Body of pancreas (tissue), 4 donors: ENCODE measurements around the gene CWF19L2. TPM values are rescaled to one million over a fixed set of nuclear protein-coding genes. Genes with fewer than 3 reads are reported as not detected.

Experiments used
- ATAC-seq: fragments of 150-250 bp; one replicate; pipeline ENCODE4 v1.9.1; 2016
- DNase-seq, 4 donors: peaks; one replicate each; pipeline ENCODE4 v3.0.0-alpha.2; 2019
- H3K27ac ChIP-seq, 4 donors: fragments of 200-600 bp; sonication (generic); 1 replicate in 3 of 4; 2 replicates in 1 of 4; pipeline versions ENCODE4 v1.5.1 to v1.6.1; 2016 to 2019; ENCODE audit warnings: mild to moderate bottlenecking in 1 of 4, mixed read lengths in 1 of 4, moderate library complexity in 1 of 4
- H3K27me3 ChIP-seq, 2 donors: fragments of 200-600 bp; sonication (generic); one replicate each; pipeline ENCODE4 v1.6.0; 2016; ENCODE audit warnings: mild to moderate bottlenecking in 1 of 2
- H3K36me3 ChIP-seq, 2 donors: fragments of 200-600 bp; sonication (generic); replicated peaks in 1 of 2; 2 replicates each; pipeline ENCODE4 v1.5.1; 2016; ENCODE audit warnings: low read depth in 2 of 2; ENCODE audit not compliant: insufficient read depth in 1 of 2
- H3K4me1 ChIP-seq: fragments of 200-600 bp; sonication (generic); one replicate; pipeline ENCODE4 v1.6.0; 2016
- H3K4me3 ChIP-seq, 2 donors: fragments of 200-600 bp; sonication (generic); 1 replicate in 1 of 2; 2 replicates in 1 of 2; pipeline ENCODE4 v1.5.1; 2016 to 2019
- H3K9me3 ChIP-seq, 3 donors: fragments of 200-600 bp; sonication (generic); 1 replicate in 2 of 3; 2 replicates in 1 of 3; pipeline ENCODE4 v1.5.1; 2016
- POLR2A ChIP-seq, 3 donors: fragments of 450-650 bp; IDR thresholded peaks; one replicate each; pipeline ENCODE4 v1.6.1; 2016; ENCODE audit warnings: antibody characterized with exemption in 3 of 3, mild to moderate bottlenecking in 2 of 3
- WGBS, 2 donors: methylation state at CpG; one replicate each; pipeline ENCODE4 v1.1.5; 2017; 5-methylcytosine and 5-hydroxymethylcytosine counted together
- intact Hi-C: fragments of 100-400 bp; cut with DNase I; formaldehyde crosslinking; loops from one replicate; pipeline ENCODE4 v1.15.1; 2023
- total RNA-seq, 2 donors: library from RNA; depleted of rRNA; stranded (reverse); fragments of >200 nt; gene quantifications; one replicate each; pipeline ENCODE4 v1.1.0, GENCODE V29; 2016
- TF ChIP-seq, protein P1 (sequence below), 7 experiments: fragments of 450-650 bp in 4 of 7; fragments of 200-600 bp in 3 of 7; sonication (generic) in 3 of 7; IDR thresholded peaks; one replicate each; pipeline ENCODE4 v1.5.1; 2016 to 2019; ENCODE audit warnings: antibody characterized with exemption in 7 of 7

The CWF19L2 gene
- total RNA-seq, 2 donors from 2014 or later = 17.8 to 20.0 TPM

DNA sequence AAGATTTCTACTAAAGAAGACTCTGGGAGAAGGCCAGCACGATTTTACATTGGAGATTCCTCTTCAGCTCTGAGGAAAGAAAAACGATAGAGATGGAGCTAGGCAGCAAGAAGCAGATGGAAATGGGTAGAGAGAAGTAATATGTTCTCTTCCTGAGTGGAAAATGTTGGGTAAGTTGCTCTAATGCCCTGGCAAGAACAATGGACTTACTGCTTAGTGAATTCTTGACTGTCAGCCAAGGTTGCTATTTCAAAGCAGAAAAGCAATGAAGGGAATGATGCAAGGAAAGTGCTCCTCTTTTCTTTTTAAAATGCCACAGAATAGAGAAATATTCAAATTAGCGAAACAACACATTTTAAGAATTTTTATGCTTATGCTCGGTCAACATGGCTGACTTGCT lies 38.4 kb upstream of the CWF19L2 start:
- H3K4me3 ChIP-seq = no peak overlapping the region
- H3K27ac ChIP-seq = no peak overlapping the region
- H3K9me3 ChIP-seq = no peaks in the 10 kb centered on the region
- intact Hi-C loops = no loop called here
- WGBS, 2 donors = 60 to 64% methylated on average over 4 of the region's 4 CpGs
- no peaks in the 10 kb centered on the region for H3K27me3 ChIP-seq
- no peak for DNase-seq
- no peak for TF ChIP-seq POLR2A (IDR thresholded peaks at IDR 0.05)
- TF ChIP-seq, protein P1, sequence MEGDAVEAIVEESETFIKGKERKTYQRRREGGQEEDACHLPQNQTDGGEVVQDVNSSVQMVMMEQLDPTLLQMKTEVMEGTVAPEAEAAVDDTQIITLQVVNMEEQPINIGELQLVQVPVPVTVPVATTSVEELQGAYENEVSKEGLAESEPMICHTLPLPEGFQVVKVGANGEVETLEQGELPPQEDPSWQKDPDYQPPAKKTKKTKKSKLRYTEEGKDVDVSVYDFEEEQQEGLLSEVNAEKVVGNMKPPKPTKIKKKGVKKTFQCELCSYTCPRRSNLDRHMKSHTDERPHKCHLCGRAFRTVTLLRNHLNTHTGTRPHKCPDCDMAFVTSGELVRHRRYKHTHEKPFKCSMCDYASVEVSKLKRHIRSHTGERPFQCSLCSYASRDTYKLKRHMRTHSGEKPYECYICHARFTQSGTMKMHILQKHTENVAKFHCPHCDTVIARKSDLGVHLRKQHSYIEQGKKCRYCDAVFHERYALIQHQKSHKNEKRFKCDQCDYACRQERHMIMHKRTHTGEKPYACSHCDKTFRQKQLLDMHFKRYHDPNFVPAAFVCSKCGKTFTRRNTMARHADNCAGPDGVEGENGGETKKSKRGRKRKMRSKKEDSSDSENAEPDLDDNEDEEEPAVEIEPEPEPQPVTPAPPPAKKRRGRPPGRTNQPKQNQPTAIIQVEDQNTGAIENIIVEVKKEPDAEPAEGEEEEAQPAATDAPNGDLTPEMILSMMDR (IDR thresholded peaks at IDR 0.05) = no peak
- no peaks in the 10 kb centered on the region for H3K36me3 ChIP-seq
- H3K4me1 ChIP-seq = no peaks in the 10 kb centered on the region
- ATAC-seq = no peak

DNA sequence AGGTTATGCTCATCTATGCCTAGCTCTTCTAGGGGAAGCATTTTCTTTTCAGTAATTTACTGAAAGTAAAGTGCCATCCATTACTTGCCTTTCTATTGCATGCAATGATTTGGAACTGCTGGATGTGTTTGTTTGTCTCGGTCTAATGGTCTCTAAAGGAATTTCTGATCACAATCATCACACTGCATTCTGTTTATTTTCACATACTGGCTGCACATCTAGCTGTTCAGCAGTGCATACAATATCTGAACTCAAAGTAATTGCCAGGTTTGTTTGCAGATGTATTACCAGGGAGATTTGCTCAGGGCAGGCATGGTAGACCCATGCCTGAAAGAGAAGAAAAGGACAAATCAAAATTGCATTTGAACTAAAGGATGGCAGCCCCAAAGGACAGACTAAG lies 36.4 kb upstream of the CWF19L2 start:
- DNase-seq (no peak), ATAC-seq (no peak)
- H3K9me3 ChIP-seq = no peaks in the 10 kb centered on the region
- H3K27ac ChIP-seq = no peak overlapping the region
- no peaks in the 10 kb centered on the region for H3K36me3 ChIP-seq
- H3K4me1 ChIP-seq = no peaks in the 10 kb centered on the region
- no peaks in the 10 kb centered on the region for H3K27me3 ChIP-seq
- no peak overlapping the region for H3K4me3 ChIP-seq
- WGBS, 2 donors = 35 to 36% methylated on average over 1 of the region's 1 CpG
- intact Hi-C loops = no loop called here
- TF ChIP-seq, protein P1 (IDR thresholded peaks at IDR 0.05) = no peak
- no peak for TF ChIP-seq POLR2A (IDR thresholded peaks at IDR 0.05)

DNA sequence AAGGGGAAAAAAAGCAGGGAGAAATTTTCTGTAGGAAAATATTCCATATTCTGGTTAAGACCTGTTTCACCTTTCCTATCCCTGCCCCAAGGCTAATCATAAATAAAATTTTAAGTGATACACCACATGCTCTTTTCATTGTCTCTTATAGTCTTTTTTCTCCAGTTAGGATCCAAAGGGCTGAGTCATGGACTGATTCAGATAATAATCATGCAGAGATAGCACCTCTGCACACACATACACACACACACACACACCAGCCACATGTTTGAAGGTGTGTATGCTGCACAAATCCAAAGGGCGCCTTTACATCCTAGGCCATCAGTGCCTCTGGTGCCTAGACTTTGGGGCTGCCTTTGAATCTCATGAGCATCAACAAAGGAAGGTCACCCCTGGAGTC lies 35.5 kb upstream of the CWF19L2 start:
- no peaks in the 10 kb centered on the region for H3K36me3 ChIP-seq
- H3K27me3 ChIP-seq = no peaks in the 10 kb centered on the region
- ATAC-seq = no peak
- DNase-seq = no peak
- TF ChIP-seq POLR2A (IDR thresholded peaks at IDR 0.05) = no peak
- TF ChIP-seq, protein P1 (IDR thresholded peaks at IDR 0.05) = no peak
- H3K9me3 ChIP-seq = no peaks in the 10 kb centered on the region
- 65 to 73% methylated on average over 1 of the region's 1 CpG for WGBS, 2 donors
- no peak overlapping the region for H3K4me3 ChIP-seq
- H3K4me1 ChIP-seq = no peaks in the 10 kb centered on the region
- H3K27ac ChIP-seq = no peak overlapping the region
- intact Hi-C loops = no loop called here

DNA sequence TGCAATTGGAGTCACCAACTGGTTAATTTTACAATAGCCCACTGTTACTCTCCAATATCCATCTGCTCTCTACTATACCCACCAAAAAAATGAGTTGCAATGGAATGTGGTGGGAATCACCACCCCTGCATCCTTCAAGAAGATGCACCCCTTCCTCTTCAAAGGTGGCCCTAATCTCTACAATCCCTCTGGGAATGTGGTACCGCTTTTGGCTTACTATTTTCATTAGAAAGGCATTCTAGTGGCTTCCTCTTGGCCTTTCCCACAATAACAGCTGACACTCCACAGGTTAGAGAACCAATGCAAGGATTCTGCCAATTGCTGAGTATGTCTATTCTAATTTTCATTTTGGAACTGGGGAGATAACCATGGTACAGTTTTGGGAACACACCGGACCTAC lies 33.2 kb upstream of the CWF19L2 start:
- Histone ChIP-seq H3K36me3 (no peaks in the 10 kb centered on the region), H3K27ac (no peak overlapping the region), H3K9me3 (no peaks in the 10 kb centered on the region), H3K4me3 (no peak overlapping the region), H3K27me3 (no peaks in the 10 kb centered on the region), H3K4me1 (no peaks in the 10 kb centered on the region)
- WGBS, 2 donors = 75 to 84% methylated on average over 2 of the region's 2 CpGs
- TF ChIP-seq POLR2A (IDR thresholded peaks at IDR 0.05) = no peak
- TF ChIP-seq, protein P1 (IDR thresholded peaks at IDR 0.05) = no peak
- ATAC-seq (no peak), DNase-seq (no peak)
- intact Hi-C loops = no loop called here

DNA sequence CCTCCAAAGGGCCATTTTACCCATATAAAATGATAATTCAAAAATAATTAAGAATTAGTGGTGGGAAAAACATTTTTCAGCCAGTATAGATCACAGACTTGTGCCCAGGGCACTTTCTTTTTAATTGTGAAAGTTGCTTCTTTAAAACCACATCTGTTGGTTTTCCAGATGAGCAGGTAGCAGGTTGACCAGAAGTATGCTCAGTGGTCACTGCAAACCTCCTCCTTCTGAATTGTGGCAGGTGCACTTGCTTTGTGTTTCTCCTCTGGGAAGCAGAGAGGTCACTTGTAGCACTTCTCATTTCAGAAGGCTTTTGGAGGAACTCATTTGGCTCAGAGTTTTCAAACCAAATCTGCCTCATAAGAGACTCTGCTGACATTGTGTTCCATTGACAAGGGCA lies 24.6 kb upstream of the CWF19L2 start:
- H3K27ac ChIP-seq = no peak overlapping the region
- H3K27me3 ChIP-seq = no peaks in the 10 kb centered on the region
- intact Hi-C loops = no loop called here
- ATAC-seq (no peak), DNase-seq (no peak)
- no peaks in the 10 kb centered on the region for H3K9me3 ChIP-seq
- no peaks in the 10 kb centered on the region for H3K36me3 ChIP-seq
- TF ChIP-seq, protein P1 (IDR thresholded peaks at IDR 0.05) = no peak
- no peak for TF ChIP-seq POLR2A (IDR thresholded peaks at IDR 0.05)
- no peak overlapping the region for H3K4me3 ChIP-seq
- no peaks in the 10 kb centered on the region for H3K4me1 ChIP-seq
